ENCODE data around the gene C19orf38. TPM values are rescaled to one million over a fixed set of nuclear protein-coding genes. Genes with fewer than 3 reads are reported as not detected.

C19orf38 gene
- total and polyA plus RNA-seq, 9 of the 15 experiments (the other 6 are each of a cell fraction or from before 2014, with no cell fraction given), result 0.14 to 0.18 TPM; not detected in 7

GRCh38 chr19:10848230-10848856 is at the start of gene C19orf38 (continued):
- TF ChIP-seq FOXO4 (CRISPR knock-in tag; IDR thresholded peaks at IDR 0.05) (no peak), ZBED1 (IDR thresholded peaks at IDR 0.05) (no peak), SAFB (IDR thresholded peaks at IDR 0.05; ENCODE audit: borderline replicate concordance, low read depth, low read length) (no peak), ZHX1 (conservative IDR thresholded peaks at IDR 0.05; ENCODE audit: low read length) (no peak), HNRNPL (IDR thresholded peaks at IDR 0.05; ENCODE audit: low read depth, low read length) (no peak), E2F5 (CRISPR knock-in tag; IDR thresholded peaks at IDR 0.05) (no peak), MEF2D (tag; conservative IDR thresholded peaks at IDR 0.05; ENCODE audit: low read depth) (no peak)

All from K562 (cell line).